ENCODE data around the gene CST8. TPM values are rescaled to one million over a fixed set of nuclear protein-coding genes. Genes with fewer than 3 reads are reported as not detected.

The CST8 gene

GRCh38 chr20:23542801-23543200 lies 51.9 kb downstream of the CST8 start:
- Histone ChIP-seq H3K9ac (ENCODE audit: low read depth, low read length) (no peak overlapping the region), H3K4me1 (ENCODE audit: control insufficient read depth, insufficient read depth, low read length) (no peaks in the 10 kb centered on the region), H3K36me3 (ENCODE audit: insufficient read depth, low read length) (no peaks in the 10 kb centered on the region), H3K27me3 (ENCODE audit: control insufficient read depth, insufficient read depth, low read length) (no peaks in the 10 kb centered on the region), H3K4me2 (ENCODE audit: low read length) (no peak overlapping the region), H3K4me3 (ENCODE audit: low read length) (no peak overlapping the region), H3K9me3 (replicated peaks; ENCODE audit: low read length) (no peaks in the 10 kb centered on the region)

- H3K9ac ChIP-seq (ENCODE audit: low read depth, low read length), result no peak overlapping the region
- no peaks in the 10 kb centered on the region for H3K9me3 ChIP-seq (replicated peaks; ENCODE audit: low read length)
- H3K4me3 ChIP-seq (ENCODE audit: low read length), result no peak overlapping the region
- no peaks in the 10 kb centered on the region for H3K4me1 ChIP-seq (ENCODE audit: control insufficient read depth, insufficient read depth, low read length)
- no peak overlapping the region for H3K4me2 ChIP-seq (ENCODE audit: low read length)
- H3K36me3 ChIP-seq (ENCODE audit: insufficient read depth, low read length), result no peaks in the 10 kb centered on the region
- H3K27me3 ChIP-seq (ENCODE audit: control insufficient read depth, insufficient read depth, low read length), result peaks cover 3% of the 10 kb centered on the region
These were observed 53.2 kb downstream of the CST8 start for GRCh38 chr20:23544133-23544532.

Small RNA genes within 50 kb of the gene (small RNA-seq; reads per million reads assigned to genes)
- not detected for gene RF00019
